ENCODE data around the gene SDC3. TPM values are rescaled to one million over a fixed set of nuclear protein-coding genes. Genes with fewer than 3 reads are reported as not detected.

The SDC3 gene
- polyA plus RNA-seq, 1 donor from 2014 or later, result not detected

DNA sequence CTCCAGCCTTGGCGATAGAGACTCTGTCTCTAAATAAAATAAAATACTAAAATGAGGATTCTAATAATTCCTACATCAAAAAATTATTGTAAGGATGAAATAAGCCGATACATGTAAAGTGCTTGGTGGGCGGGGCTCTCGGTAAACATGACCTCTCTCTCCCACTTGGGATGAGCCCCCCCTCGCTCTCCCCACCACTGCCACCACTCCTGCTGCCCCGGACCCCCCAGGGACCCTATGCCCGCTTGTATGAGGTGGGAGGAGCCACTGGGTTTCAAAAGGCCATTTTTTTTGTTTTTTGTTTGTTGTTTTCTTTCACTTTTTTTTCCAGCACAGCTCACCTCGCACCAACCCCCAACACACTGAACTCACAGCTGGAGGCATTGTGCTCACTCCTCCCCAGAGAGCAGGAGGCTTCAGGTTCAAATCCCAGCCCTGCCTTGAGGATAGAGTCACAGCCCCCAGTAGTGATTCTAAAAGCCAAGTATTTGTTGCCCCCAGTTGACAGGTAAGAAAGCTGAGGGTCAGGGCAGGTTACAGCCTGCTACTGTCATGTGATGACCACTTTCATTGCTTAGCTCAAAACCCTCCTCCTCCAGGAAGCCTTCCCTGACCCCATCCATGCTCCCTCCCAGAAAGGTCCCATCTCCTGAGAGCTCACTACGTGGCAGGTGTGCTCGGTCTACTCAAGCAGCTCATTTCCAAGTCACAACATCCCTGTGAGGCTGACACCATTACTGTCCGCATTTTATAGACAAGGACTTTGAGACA is 4.2 kb downstream of the SDC3 start:
- no peak overlapping the region for H3K27ac Mint-ChIP-seq
- peaks cover 22% of the 10 kb centered on the region for H3K27me3 Mint-ChIP-seq
- H3K36me3 Mint-ChIP-seq, result peaks cover 1% of the 10 kb centered on the region
- no peaks in the 10 kb centered on the region for H3K9me3 Mint-ChIP-seq
- peaks cover 2 to 10% (median 10%) of the 10 kb centered on the region in 3 donors for H3K4me1 Mint-ChIP-seq
- no peak overlapping the region for H3K4me3 Mint-ChIP-seq

DNA sequence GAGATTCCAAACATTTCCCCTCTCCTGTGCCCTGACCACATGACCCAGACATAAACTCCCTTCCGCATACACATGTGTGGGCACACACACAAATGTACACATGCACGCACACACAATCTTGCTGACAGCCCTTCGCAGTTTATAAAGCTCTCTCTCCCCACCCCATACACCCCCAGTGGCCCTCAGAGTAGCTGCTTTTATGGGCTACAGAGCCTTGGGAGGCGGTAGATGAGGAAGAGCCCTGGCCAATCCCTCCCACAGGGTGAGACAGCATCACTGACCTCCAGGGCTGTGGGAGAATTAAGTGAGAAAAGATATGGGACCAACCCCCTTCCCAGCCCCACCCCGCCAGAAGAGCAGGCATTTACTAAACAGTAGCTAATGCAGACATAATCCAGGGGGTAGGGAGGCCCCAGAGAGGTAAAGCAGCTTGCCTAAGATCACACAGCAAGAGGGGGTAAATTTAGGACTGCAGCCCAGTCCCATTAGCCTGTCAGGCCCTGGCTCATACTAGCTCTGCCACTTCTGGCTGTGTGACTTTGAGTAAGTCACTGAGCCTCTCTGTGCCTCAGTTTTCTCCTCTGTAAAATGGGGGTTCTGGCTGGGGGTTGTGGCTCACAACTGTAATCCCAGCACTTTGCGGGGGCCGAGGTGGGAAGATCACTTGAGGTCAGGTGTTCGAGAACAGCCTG is 5.1 kb downstream of the SDC3 start:
- Mint-ChIP-seq H3K27me3 (peaks cover 20% of the 10 kb centered on the region), H3K4me3 (no peak overlapping the region), H3K36me3 (peaks cover 1% of the 10 kb centered on the region), H3K27ac (no peak overlapping the region), H3K4me1 (peaks cover 0 to 8% (median 8%) of the 10 kb centered on the region in 3 donors), H3K9me3 (no peaks in the 10 kb centered on the region)

DNA sequence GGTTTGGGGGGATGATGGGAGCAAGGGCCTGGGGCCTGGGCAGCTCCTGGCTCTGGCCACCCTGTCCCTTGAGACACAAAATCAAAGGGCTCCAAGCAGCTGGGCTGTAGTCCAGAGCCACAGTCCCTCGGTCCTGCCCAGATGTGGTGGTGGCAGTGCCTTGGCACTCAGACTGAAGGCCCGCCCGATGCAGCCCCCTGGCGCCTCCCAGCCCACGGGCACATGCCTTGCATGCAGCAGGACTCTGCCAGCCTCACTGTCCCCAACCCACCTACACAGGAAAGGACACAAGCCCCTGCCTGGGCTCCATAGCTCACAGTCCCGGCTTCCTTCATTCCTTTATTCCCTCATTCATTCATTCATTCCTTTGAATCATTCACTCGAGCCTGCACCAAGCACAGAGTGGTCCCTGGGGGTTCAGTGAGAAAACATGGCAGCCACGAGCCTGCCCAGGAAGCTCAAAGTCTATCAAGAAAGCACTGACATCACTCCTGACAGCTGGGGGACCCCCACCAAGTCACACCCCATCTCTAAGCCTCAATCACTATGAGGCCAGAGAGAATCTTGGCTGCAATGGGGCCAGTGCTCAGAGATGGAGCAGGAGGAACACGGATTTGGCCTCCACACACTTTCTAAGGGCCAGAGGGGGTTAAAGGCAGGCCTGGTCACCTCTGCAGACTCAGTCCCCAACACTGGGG is 5.8 kb downstream of the SDC3 start:
- peaks cover 0 to 8% (median 8%) of the 10 kb centered on the region in 3 donors for H3K4me1 Mint-ChIP-seq
- H3K27ac Mint-ChIP-seq, result peak overlapping the region in 1 of 3 donors; percentile 59

DNA sequence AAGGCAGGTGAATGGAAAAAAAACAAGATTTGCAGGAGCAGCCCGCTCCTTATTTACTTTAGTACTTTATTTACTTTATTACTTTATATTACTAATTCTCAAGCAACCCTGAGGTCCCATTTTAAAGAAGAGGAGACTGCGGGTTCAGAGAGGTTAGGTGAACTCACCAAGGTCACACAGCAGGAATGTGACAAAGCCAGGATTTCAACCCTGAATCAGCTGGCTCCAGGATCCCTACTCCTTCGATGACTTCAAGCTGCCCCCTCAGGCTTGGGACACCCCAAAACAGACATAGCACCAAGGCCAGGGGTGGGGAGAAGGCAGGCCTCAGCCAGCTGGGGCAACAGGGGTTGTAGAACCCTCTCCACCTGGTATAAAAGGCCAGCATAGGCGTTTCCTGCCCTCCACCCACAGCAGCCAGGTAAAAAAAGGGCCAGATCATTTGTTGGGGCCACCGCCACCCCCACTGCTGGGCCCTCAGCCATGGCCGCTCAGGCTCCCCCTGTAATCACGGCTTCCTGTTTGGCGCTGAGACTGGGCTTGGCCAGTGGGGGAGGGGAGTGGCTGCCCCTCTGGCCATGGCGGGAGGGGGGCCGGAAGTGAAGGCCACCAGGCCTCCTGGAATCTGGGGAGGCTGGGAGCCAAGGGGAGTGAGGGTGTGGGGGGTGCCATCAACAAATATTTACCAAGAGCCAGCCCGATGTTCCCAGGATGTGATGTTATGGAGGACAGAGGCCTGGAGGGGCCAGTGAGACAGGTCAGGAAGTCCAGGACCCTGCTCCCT is 6.6 kb downstream of the SDC3 start:
- Mint-ChIP-seq H3K9me3 (no peaks in the 10 kb centered on the region), H3K27me3 (peaks cover 13% of the 10 kb centered on the region), H3K4me3 (no peak overlapping the region), H3K36me3 (peaks cover 1% of the 10 kb centered on the region), H3K4me1 (peaks cover 0 to 4% (median 3%) of the 10 kb centered on the region in 3 donors), H3K27ac (no peak overlapping the region)

More for the DNA sequence above, 5.8 kb downstream of the SDC3 start:
- peaks cover 1% of the 10 kb centered on the region for H3K36me3 Mint-ChIP-seq
- no peaks in the 10 kb centered on the region for H3K9me3 Mint-ChIP-seq
- H3K27me3 Mint-ChIP-seq, result peaks cover 19% of the 10 kb centered on the region
- H3K4me3 Mint-ChIP-seq, result no peak overlapping the region

DNA sequence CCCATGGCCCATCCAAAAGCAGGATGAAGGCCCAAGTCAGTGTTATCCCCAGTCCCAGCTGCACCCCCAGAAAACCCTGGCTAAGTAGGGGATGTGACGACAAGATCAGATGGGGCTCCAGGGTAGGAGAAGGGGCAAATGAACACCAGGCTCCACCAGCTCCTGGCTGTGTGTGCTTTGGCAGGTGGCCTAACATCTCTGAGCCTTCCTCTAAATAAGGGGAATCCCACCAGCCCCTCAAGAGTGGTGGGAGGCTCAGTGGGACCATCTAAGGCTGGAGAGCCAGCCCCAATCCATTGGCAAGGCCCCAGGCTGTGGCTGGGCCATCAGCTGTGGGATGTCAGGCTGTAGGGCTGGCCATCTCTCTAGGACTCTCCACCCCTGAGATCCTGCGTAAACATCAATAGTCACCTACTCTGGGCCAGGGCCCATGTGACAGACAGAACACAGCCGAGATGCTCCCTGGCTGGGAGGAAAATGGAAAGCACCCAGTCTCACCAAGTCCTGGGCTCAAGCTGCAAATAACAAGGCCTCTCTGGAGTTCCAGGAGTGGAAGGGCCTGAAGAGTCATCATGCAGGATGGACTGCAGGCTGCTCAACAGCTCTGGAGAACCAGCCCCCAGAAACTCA is 7.5 kb downstream of the SDC3 start:
- Mint-ChIP-seq H3K4me1 (peaks cover 0 to 4% (median 3%) of the 10 kb centered on the region in 3 donors), H3K4me3 (peak overlapping the region in 1 of 4 donors; percentile 25), H3K27me3 (peaks cover 14% of the 10 kb centered on the region), H3K27ac (no peak overlapping the region), H3K36me3 (peaks cover 1% of the 10 kb centered on the region), H3K9me3 (no peaks in the 10 kb centered on the region)

DNA sequence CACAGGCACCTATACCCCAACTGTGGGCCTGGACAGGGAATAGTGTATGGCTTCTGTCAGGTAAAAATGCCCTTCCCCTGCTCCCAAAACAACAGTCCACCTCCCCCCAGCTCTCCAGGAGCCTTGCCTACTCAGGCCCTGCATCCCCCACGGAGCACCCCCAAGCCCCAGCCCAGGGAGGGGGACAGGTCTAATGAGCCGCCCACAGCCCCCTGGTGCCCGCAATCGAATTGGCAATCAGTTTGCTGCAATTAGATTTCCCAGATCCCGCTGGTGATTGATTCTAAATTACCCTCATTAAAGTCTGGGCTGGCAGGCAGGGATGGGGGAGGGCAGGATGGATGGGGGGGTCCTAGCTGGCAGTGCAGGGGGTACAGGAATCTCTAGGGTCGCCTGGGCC is 8.1 kb downstream of the SDC3 start:
- H3K4me3 Mint-ChIP-seq, result no peak overlapping the region
- peaks cover 11% of the 10 kb centered on the region for H3K27me3 Mint-ChIP-seq
- H3K27ac Mint-ChIP-seq, result no peak overlapping the region
- peaks cover 0 to 5% (median 3%) of the 10 kb centered on the region in 3 donors for H3K4me1 Mint-ChIP-seq
- H3K9me3 Mint-ChIP-seq, result no peaks in the 10 kb centered on the region
- H3K36me3 Mint-ChIP-seq, result peaks cover 1% of the 10 kb centered on the region

DNA sequence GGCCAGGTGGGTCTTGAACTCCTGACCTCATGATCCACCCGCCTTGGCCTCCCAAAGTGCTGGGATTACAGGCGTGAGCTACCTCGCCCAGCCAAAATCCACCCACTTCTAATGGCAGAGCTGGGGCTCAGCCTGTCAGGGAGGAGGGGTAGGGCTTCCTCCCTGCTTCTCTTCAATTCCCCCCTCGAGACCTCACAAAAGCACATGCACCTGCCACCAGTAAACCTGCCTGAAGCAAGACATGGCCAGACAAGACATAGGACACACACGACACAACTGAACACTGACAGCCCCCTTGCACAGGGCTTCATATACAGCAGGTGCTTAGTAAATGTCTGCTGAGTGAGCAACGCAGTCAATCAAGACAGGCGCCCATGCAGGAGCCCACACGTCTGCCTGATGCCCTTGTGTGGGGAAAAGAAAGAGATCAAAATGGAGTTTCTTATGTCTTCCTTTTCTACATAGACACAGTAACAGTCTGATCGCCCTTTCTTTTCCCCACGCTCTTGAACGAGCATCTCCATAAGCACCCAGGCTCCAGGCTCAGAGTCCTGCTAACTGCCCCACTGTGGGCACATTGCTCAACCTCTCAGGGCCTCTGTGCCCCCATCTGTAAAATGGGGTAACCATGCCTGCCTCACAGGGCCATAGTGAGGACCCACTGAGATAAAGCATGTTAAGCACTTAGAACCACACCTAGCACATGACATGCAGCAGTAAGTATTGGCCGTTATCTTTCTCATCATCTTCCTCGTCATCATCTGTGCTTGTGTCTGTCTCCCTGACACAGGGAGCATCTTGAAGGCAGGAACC is 8.8 kb downstream of the SDC3 start:
- H3K27ac Mint-ChIP-seq, result no peak overlapping the region
- H3K36me3 Mint-ChIP-seq, result peaks cover 1% of the 10 kb centered on the region
- H3K27me3 Mint-ChIP-seq, result peaks cover 11% of the 10 kb centered on the region

DNA sequence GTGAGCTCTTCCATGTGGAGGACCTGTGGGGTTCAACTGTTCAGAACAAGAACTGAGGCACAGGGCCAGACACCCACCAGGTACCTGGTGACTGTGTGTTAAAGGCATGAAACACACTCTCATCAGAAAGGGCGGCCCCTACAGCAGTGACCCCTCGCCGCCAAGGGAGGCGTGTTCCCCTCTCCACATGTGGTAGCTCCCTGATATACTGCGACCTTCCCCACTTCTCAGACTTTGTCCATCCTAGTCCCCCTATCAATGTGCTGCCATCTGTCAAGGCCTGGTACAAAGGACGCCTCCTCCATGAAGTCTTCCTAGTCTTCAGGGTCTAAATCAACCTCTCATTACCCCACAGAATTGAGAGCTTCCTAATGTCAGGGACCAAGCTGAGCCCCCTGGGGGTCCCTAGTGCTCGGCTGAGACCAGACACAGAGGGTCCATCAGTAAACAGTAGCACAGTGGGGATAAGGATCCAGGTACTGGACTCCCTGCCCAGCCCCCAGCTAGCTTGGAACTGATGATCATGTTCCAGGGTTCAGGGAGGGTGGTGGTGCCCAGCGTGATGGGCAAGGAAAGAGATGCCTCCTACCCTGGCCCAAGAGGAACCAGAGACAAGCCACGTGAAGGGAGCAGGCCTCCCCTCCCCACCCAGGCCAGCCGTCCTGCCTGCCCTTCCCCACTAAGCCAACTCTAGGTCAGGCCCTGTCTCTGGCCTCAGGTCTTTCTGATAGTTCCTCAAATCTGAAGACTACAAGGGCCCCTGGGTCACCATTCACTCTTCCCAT is 10.3 kb downstream of the SDC3 start:
- H3K27ac Mint-ChIP-seq, result no peak overlapping the region
- peaks cover 9% of the 10 kb centered on the region for H3K27me3 Mint-ChIP-seq
- H3K36me3 Mint-ChIP-seq, result peaks cover 3% of the 10 kb centered on the region
- H3K4me3 Mint-ChIP-seq, result no peak overlapping the region
- H3K9me3 Mint-ChIP-seq, result no peaks in the 10 kb centered on the region
- peaks cover 0 to 4% (median 3%) of the 10 kb centered on the region in 3 donors for H3K4me1 Mint-ChIP-seq

More for the DNA sequence above, 8.8 kb downstream of the SDC3 start:
- H3K9me3 Mint-ChIP-seq, result no peaks in the 10 kb centered on the region
- peaks cover 0 to 5% (median 3%) of the 10 kb centered on the region in 3 donors for H3K4me1 Mint-ChIP-seq
- no peak overlapping the region for H3K4me3 Mint-ChIP-seq

DNA sequence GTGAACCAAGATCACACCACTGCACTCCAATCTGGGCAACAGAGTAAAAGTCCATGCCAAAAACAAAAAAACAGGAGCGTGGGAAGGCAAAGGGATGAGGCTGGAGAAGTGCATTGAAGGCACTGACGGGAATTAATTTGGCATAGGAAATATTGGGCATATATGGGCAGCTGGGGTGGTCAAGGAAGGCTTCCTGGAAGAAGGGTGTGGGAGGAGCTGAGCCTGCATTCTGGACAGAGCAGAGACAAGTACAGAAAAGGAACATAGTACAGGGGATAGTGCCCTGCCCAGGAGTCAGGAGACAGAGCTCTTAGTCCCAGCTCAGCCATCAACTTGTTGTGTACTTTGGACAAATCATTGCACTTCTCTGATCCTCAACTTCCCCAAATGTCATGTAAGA is 11.7 kb downstream of the SDC3 start:
- Mint-ChIP-seq H3K27me3 (peaks cover 16% of the 10 kb centered on the region), H3K4me1 (peaks cover 0 to 5% (median 5%) of the 10 kb centered on the region in 3 donors), H3K9me3 (no peaks in the 10 kb centered on the region), H3K36me3 (peaks cover 3% of the 10 kb centered on the region), H3K4me3 (no peak overlapping the region), H3K27ac (no peak overlapping the region)

DNA sequence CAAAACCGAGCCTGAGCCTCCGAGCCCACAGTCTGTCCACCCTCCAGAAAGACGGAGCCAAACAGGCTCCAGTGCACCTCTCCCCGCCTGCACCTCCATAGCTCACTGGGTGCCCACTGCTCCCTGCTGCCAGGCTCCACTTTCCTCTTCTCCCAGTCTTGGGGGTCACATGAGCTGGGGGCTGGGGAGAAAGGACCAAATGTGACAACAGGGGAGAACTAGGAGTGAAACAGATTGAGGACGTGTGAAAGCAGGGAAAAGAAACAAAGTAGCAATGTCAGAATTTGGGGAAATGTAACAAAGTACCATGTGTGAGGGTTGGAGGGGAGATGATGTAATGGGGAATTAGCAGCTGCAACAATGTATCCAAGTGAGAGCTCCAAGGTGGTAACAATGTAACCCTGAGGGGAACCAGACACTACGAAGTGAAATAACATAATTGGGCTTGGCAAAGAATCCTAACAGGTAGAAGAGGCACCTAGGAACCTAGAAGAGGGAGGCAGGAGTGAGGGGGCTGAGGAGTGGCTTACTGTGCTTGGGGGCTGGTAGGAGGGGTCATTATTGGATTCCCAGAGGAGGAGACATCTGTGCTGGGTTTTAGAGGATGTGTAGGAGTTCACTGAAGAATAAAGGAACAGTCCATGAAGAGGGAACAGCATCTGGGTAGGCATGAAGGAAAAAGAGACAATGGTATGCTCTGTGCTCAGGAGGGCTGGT is 12.5 kb downstream of the SDC3 start:
- H3K4me1 Mint-ChIP-seq, result peaks cover 0 to 8% (median 5%) of the 10 kb centered on the region in 3 donors
- no peak overlapping the region for H3K4me3 Mint-ChIP-seq
- H3K36me3 Mint-ChIP-seq, result peaks cover 3% of the 10 kb centered on the region
- H3K9me3 Mint-ChIP-seq, result no peaks in the 10 kb centered on the region
- peaks cover 18% of the 10 kb centered on the region for H3K27me3 Mint-ChIP-seq
- H3K27ac Mint-ChIP-seq, result no peak overlapping the region

DNA sequence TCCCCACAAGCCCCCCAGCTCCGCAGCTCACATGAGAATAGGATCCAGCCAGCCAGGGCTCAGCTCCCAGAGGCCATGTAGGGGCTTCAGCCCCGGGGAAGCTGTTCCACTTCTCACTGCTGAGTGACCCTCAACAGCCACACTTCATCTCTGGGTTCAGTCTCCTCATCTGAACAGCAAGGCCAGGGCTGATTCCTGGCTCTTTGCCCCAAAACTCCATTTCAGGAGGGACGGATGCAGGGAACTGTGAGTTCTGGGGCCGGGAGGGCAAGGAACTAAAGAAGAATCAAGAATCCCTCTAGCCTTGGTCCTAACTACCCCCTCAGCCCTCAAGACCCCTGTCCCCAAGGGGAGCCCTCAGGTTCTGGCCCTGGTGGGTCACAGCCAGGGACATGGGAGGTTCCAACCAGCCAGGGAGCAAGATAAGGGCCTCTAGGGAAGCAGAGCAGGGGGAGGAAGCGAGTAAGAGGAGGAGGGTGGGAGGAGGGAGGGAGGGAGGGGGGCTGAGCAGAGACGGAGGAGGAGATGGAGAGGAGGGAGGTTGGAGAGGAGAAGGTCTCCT is 13.1 kb downstream of the SDC3 start:
- Mint-ChIP-seq H3K4me3 (no peak overlapping the region), H3K9me3 (no peaks in the 10 kb centered on the region), H3K4me1 (peaks cover 3 to 8% (median 5%) of the 10 kb centered on the region in 3 donors), H3K27me3 (peaks cover 18% of the 10 kb centered on the region), H3K36me3 (peaks cover 3% of the 10 kb centered on the region), H3K27ac (no peak overlapping the region)

DNA sequence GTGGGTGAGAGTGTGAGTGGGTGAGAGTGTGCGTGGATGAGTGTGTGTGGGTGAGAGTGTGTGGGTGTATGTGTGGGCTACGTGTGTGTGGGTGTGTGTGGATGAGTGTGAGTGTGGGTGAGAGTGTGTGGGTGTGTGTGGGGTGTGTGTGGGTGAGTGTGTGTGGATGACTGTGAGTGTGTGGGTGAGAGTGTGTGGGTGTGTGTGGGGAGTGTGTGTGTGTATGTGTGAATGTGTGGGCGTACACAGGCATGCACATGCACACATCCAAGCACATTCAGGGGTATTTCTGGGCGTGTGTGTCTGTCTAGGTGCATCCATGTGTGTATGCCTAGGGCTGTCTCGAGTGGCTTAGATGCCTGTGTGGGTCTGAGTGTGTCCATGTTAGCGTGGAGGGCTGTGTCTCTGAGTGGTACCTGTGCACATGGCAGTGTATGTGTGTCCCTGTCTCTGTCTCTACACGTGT is 14.0 kb downstream of the SDC3 start:
- Mint-ChIP-seq H3K36me3 (peaks cover 3% of the 10 kb centered on the region), H3K9me3 (no peaks in the 10 kb centered on the region), H3K27me3 (peaks cover 18% of the 10 kb centered on the region), H3K4me1 (peaks cover 3 to 7% (median 6%) of the 10 kb centered on the region in 3 donors), H3K27ac (no peak overlapping the region), H3K4me3 (no peak overlapping the region)

Measured in IgD-negative memory B cell (primary cell).